ENCODE measurements around the gene GAPVD1. TPM values are rescaled to one million over a fixed set of nuclear protein-coding genes. Genes with fewer than 3 reads are reported as not detected.

The GAPVD1 gene
- total and polyA plus RNA-seq, 10 of the 15 experiments (the other 5 are each of a cell fraction or from before 2014, with no cell fraction given): 4.3 to 36.6 (median 25.9) TPM

GRCh38 chr9:125410522-125410894 lies 148.9 kb downstream of the GAPVD1 start:
- RAD21 ChIA-PET (ENCODE audit: unreplicated experiment): interaction anchor here (0.9 kb wide), 1 partner anchor 294 kb away, joined by 3 read pairs; no protein-coding TSS in a partner anchor
- TF ChIP-seq YBX1 (IDR thresholded peaks at IDR 0.05) (no peak), NKRF (conservative IDR thresholded peaks at IDR 0.05) (no peak), PML (IDR thresholded peaks at IDR 0.05; ENCODE audit: low read length) (no peak)
- intact Hi-C loops (cut with micrococcal nuclease; ENCODE audit: unreplicated experiment): loop anchor here (1.0 kb wide), 1 partner anchor 221 kb away; no protein-coding TSS in a partner anchor
- H3K27ac ChIP-seq (ENCODE audit: control insufficient read depth, insufficient read depth): no peak overlapping the region
- DNase-seq (ENCODE audit: low read depth, low spot score) (no peak), ATAC-seq (no peak), FAIRE-seq (no peak)
- no peaks in the 10 kb centered on the region for H3K36me3 ChIP-seq (ENCODE audit: control insufficient read depth in 2 of 2, insufficient read depth in 2 of 2, low read length in 1 of 2)
- H3K27me3 ChIP-seq (replicated peaks in 1 of 2; ENCODE audit: control insufficient read depth in 2 of 2, insufficient read depth in 2 of 2, low read length in 1 of 2): no peaks in the 10 kb centered on the region
- H3K4me2 ChIP-seq (ENCODE audit: control insufficient read depth, insufficient read depth): no peak overlapping the region
- no peak overlapping the region for H3K4me3 ChIP-seq
- CTCF ChIA-PET: no interaction called here
- POLR2A ChIA-PET: no interaction called here
- 93% methylated on average over 21 of the region's 24 CpGs for WGBS (ENCODE audit: insufficient coverage, insufficient replicate concordance, low lambda C conversion rate, missing lambda C conversion rate)
- H3K9ac ChIP-seq (ENCODE audit: control insufficient read depth, insufficient read depth, low read length): no peak overlapping the region
- no peaks in the 10 kb centered on the region for H3K79me2 ChIP-seq (ENCODE audit: control insufficient read depth, insufficient read depth, low read length)
- BruUV-seq (replicated peaks): no TSS peak
- H4K20me1 ChIP-seq (ENCODE audit: control insufficient read depth, insufficient read depth): no peaks in the 10 kb centered on the region; the same call in 1 of the 2 replicates
- H2AFZ ChIP-seq (ENCODE audit: control insufficient read depth, low read depth, low read length): no peak overlapping the region
- H3K9me3 ChIP-seq (replicated peaks; ENCODE audit: control insufficient read depth, insufficient read depth, low read length): no peaks in the 10 kb centered on the region; the same call in 2 of the 3 replicates
- SMC1A ChIA-PET (ENCODE audit: uncharacterized antibody, unreplicated experiment): interaction anchor here (1.4 kb wide), 1 partner anchor 48 kb away, joined by 3 read pairs; no protein-coding TSS in a partner anchor
- in situ Hi-C loops (cut with MboI): no loop called here
- H3K4me1 ChIP-seq (ENCODE audit: control insufficient read depth, insufficient read depth, low read length): peaks cover 10% of the 10 kb centered on the region

GRCh38 chr9:125411171-125411756 lies 149.6 kb downstream of the GAPVD1 start:
- POLR2A ChIA-PET: no interaction called here
- SMC1A ChIA-PET (ENCODE audit: uncharacterized antibody, unreplicated experiment): interaction anchor here (0.6 to 1.4 kb wide), 3 partner anchors 49 to 216 kb away, joined by 3 read pairs; no protein-coding TSS in a partner anchor
- RAD21 ChIA-PET (ENCODE audit: unreplicated experiment): interaction anchor here (0.9 to 1.4 kb wide), 4 partner anchors 216 to 1080 kb away, joined by 3 to 4 read pairs (median 3); no protein-coding TSS in a partner anchor
- WGBS (ENCODE audit: insufficient coverage, insufficient replicate concordance, low lambda C conversion rate, missing lambda C conversion rate): 55% methylated on average over 11 of the region's 14 CpGs
- H3K27me3 ChIP-seq (replicated peaks in 1 of 2; ENCODE audit: control insufficient read depth in 2 of 2, insufficient read depth in 2 of 2, low read length in 1 of 2): no peaks in the 10 kb centered on the region
- CTCF ChIA-PET: interaction anchor here (0.6 to 0.9 kb wide), 5 partner anchors 10 to 1090 kb away, joined by 3 to 4 read pairs (median 3); no protein-coding TSS in a partner anchor
- H3K4me2 ChIP-seq (ENCODE audit: control insufficient read depth, insufficient read depth): no peak overlapping the region
- no TSS peak for BruUV-seq (replicated peaks)
- intact Hi-C loops (cut with micrococcal nuclease; ENCODE audit: unreplicated experiment): no loop called here
- in situ Hi-C loops (cut with MboI): no loop called here
- no peaks in the 10 kb centered on the region; the same call in 1 of the 2 replicates for H4K20me1 ChIP-seq (ENCODE audit: control insufficient read depth, insufficient read depth)
- FAIRE-seq: no peak
- H3K27ac ChIP-seq (ENCODE audit: control insufficient read depth, insufficient read depth): no peak overlapping the region
- peaks cover 10% of the 10 kb centered on the region for H3K4me1 ChIP-seq (ENCODE audit: control insufficient read depth, insufficient read depth, low read length)
- no peaks in the 10 kb centered on the region; the same call in 2 of the 3 replicates for H3K9me3 ChIP-seq (replicated peaks; ENCODE audit: control insufficient read depth, insufficient read depth, low read length)
- no peaks in the 10 kb centered on the region for H3K36me3 ChIP-seq (ENCODE audit: control insufficient read depth in 2 of 2, insufficient read depth in 2 of 2, low read length in 1 of 2)
- H3K79me2 ChIP-seq (ENCODE audit: control insufficient read depth, insufficient read depth, low read length): no peaks in the 10 kb centered on the region
- DNase-seq (ENCODE audit: low read depth, low spot score): no peak
- no peak overlapping the region for H3K9ac ChIP-seq (ENCODE audit: control insufficient read depth, insufficient read depth, low read length)
- ATAC-seq: no peak
- TF ChIP-seq RAD21 (IDR thresholded peaks at IDR 0.05; ENCODE audit: insufficient read depth, low read depth, low read length): no peak
- TF ChIP-seq ZNF217 (IDR thresholded peaks at IDR 0.05): no peak
- TF ChIP-seq MTA3 (IDR thresholded peaks at IDR 0.05; ENCODE audit: borderline replicate concordance, low read length): no peak
- no peak for TF ChIP-seq RUNX3 (IDR thresholded peaks at IDR 0.05; ENCODE audit: low read length)
- TF ChIP-seq CREM (IDR thresholded peaks at IDR 0.05; ENCODE audit: low read depth): no peak
- TF ChIP-seq FOS (IDR thresholded peaks at IDR 0.05; ENCODE audit: borderline replicate concordance, extremely low read depth, insufficient read length): no peak
- TF ChIP-seq HDGF (IDR thresholded peaks at IDR 0.05): no peak
- no peak for TF ChIP-seq CBX5 (IDR thresholded peaks at IDR 0.05; ENCODE audit: low read depth)
- TF ChIP-seq PAX5 (IDR thresholded peaks at IDR 0.05; ENCODE audit: borderline replicate concordance, low read depth, low read length): no peak
- TF ChIP-seq YBX1 (IDR thresholded peaks at IDR 0.05): no peak
- no peak for TF ChIP-seq CBX3 (IDR thresholded peaks at IDR 0.05; ENCODE audit: borderline replicate concordance, low read depth)
- no peak for TF ChIP-seq NBN (IDR thresholded peaks at IDR 0.05)
- no peak overlapping the region for H2AFZ ChIP-seq (ENCODE audit: control insufficient read depth, low read depth, low read length)
- no peak overlapping the region for H3K4me3 ChIP-seq

Data from GM12878 (cell line).